Pulmonary artery endothelial cell (primary cell): ENCODE results near the gene ADAMTSL4. TPM values are rescaled to one million over a fixed set of nuclear protein-coding genes. Genes with fewer than 3 reads are reported as not detected.

ENCODE experiments used
- DNase-seq: peaks from one replicate; pipeline ENCODE4 v3.0.0-alpha.2; 2011; ENCODE audit warnings: low read depth, low spot score
- total RNA-seq: library from RNA; depleted of rRNA; stranded (reverse); fragments of >200 nt; gene quantifications from 2 replicates; pipeline ENCODE4 v1.2.3, GENCODE V29; 2014

The ADAMTSL4 gene
- total RNA-seq = 0.20 and 0.46 TPM in 2 replicates

- DNase-seq = no peak
These were observed at the start of gene ADAMTSL4 for GRCh38 chr1:150548632-150549495. ADAMTSL4 (plus strand) TSS chr1:150549408; CDS start chr1:150552289, 2,881 bp downstream.

DNA sequence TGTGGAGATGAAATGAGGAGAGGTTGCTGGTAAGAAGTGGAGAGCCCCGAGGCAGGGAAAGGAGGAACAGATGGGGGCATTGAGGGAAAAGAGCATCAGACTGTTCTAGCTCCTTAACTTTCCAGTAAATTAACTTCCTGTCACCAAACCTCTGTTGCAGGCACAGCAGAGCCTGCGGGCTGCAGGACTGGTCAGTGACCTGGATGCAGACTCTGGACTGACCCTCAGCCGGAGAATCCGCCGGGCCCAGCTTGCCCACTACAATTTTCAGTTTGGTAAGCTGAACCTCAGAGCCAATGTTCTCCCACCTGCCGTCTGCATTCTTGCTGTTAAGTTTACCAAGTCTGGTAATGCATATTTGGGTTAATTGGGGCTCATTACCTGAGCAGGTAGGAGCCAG lies 43.8 kb upstream of the ADAMTSL4 start:
- DNase-seq = no peak

GRCh38 chr1:150507912-150508864 lies 41.0 kb upstream of the ADAMTSL4 start, which contains the start of gene ECM1:
ECM1 (plus strand) TSS chr1:150508109; CDS start chr1:150508210, 101 bp downstream.
- DNase-seq = peak; percentile 26

- DNase-seq = no peak
These were observed 40.2 kb upstream of the ADAMTSL4 start for GRCh38 chr1:150508982-150509381.

DNA sequence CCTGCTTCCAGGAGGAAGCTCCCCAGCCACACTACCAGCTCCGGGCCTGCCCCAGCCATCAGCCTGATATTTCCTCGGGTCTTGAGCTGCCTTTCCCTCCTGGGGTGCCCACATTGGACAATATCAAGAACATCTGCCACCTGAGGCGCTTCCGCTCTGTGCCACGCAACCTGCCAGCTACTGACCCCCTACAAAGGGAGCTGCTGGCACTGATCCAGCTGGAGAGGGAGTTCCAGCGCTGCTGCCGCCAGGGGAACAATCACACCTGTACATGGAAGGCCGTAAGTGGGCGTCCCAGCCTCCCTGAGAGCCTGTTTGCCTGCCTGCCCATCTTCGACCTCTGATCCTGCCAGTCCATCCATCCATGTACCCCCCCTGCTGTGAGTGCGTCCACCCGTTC lies 37.7 kb upstream of the ADAMTSL4 start:
- DNase-seq = no peak

- DNase-seq = no peak
These were observed 37.1 kb upstream of the ADAMTSL4 start for GRCh38 chr1:150511985-150512660.

DNA sequence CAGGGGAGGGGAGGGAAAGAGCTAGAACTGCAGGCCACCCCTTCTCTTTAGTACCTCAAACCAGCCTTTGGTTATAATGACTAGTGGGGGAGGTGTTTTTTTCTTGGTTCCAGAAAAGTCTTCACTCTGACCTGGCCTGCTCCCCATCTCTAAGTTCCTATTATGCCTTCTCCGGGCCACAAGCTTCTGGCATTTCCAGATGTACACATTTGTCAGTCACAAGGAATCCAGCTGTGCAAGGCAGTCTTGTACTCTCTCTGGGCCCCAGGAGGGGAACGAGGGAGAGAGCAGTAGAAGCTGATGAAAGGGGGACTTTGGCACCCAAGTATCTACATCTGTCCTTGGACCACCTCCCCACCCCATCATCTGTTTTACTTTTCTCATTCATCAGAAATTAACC lies 36.4 kb upstream of the ADAMTSL4 start:
- no peak for DNase-seq

DNA sequence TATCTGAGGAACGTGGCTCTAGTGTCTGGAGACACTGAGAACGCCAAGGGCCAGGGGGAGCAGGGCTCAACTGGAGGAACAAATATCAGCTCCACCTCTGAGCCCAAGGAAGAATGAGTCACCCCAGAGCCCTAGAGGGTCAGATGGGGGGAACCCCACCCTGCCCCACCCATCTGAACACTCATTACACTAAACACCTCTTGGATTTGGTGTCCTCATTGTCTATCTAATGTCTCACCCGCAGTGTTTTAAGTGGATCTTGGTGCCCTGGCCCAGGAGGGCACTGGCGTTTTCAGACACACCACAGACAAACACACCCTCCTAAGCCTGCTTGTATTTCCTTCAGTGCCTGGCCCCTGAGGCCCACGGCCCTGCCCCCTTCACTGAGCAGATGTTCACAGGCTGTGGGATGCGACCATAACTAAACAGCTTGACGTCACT lies 35.8 kb upstream of the ADAMTSL4 start:
- no peak for DNase-seq

GRCh38 chr1:150514260-150514659 lies 34.9 kb upstream of the ADAMTSL4 start:
- no peak for DNase-seq

- DNase-seq = no peak
These were observed 34.3 kb upstream of the ADAMTSL4 start for GRCh38 chr1:150514913-150515327.

- DNase-seq = peak; percentile 78
These were observed 33.7 kb upstream of the ADAMTSL4 start, which contains the start of gene FALEC for GRCh38 chr1:150515328-150516049. FALEC (plus strand) TSS chr1:150515752.

DNA sequence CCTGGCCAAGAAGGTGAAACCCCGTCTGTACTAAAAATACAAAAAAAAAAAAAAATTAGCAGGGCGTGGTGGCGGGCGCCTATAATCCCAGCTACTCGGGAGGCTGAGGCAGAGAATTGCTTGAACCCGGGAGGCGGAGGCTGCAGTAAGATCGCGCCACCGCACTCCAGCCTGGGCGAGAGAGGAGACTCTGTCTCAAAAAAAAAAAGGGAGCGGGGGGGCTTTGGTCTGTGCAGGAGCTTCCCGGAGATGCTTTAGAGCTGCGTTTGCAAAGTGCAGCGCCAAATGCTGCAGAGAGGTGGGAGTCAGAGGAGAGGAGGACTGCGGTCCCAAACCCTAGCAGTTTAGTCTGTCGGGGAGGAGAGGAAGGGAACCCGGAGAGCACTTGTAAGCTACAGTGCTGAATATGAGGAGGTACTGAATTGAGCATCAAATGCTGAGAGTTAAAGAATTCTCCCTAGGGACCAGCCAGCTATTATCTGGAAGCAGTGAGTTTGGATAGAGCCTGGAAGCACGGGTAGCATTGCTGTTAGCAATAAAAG lies 33.1 kb upstream of the ADAMTSL4 start:
- no peak for DNase-seq

DNA sequence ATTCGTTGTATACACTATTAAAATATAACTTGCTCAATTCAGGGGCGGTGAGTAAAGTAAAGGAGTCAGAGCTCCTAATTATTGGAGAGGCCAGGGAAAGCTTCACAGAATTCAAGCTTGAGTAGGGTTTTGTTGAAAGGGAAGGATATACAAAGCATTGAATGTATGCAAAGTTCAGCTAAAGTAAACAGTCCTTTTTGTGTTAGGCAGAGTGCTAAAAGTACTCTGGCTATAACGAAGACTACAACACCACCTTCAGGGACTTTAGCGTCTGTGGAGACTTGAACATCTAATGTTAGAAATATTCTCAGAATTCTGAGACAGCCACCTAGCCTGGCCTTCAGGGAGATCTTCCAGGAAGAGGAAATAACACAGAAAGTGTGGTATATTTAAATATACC lies 32.6 kb upstream of the ADAMTSL4 start:
- no peak for DNase-seq

DNA sequence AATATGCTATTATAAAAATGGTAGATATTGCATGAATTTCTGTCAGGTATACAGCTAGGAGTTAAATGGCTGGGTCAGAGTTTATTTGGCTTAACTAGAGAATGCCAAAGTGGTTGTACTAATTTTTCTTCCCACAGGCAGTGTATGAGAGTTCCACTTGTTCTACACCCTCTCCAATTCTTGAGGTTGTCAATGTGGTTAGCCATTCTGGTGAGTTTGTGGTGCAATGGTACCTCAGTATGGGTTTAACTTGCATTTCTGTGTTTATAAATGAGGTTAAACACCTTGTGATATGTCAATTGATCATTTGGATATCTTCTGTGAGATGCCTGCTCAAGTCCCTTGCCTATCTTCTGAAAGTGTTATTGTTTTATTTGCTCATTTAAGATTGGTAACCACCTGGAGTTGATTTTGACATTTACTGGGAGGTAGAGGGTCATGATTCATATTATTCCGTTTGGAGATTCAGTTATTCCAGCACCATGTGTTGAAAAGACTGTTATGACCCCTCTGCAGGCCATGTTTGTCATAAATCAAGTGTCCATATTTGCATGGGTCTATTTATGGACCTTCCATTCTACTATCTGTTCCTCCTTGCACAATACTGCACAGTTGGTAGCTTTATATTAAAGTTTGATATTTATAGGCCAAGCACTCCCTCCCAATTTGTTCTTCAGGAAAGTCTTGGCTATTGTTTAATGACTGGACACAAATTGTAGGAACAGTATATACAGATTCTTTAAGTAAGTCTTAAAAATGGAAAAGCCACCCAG lies 27.8 kb upstream of the ADAMTSL4 start:
- DNase-seq = no peak

GRCh38 chr1:150525348-150525747 lies 23.9 kb upstream of the ADAMTSL4 start:
- no peak for DNase-seq

GRCh38 chr1:150528196-150528595 lies 21.0 kb upstream of the ADAMTSL4 start:
- no peak for DNase-seq

DNA sequence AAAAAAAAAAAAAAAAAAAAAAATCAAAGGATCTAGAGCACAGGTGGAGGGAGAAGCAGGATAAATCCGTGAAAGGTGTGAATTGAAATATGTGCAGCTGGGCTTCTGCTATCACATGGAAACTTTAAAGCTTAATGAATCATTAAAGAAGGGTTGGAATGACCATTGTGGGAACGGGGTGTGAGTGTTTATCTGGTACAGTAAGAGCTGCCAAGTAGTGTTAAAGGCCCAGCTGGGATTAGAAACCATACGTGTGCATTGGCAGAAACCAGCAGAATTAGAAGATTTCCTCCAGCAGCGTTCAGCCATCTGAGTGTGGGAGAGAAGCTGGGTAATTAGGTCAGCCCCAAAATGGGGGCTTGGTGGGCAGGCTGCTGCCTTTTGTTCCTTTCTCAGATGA lies 20.2 kb upstream of the ADAMTSL4 start:
- no peak for DNase-seq

DNA sequence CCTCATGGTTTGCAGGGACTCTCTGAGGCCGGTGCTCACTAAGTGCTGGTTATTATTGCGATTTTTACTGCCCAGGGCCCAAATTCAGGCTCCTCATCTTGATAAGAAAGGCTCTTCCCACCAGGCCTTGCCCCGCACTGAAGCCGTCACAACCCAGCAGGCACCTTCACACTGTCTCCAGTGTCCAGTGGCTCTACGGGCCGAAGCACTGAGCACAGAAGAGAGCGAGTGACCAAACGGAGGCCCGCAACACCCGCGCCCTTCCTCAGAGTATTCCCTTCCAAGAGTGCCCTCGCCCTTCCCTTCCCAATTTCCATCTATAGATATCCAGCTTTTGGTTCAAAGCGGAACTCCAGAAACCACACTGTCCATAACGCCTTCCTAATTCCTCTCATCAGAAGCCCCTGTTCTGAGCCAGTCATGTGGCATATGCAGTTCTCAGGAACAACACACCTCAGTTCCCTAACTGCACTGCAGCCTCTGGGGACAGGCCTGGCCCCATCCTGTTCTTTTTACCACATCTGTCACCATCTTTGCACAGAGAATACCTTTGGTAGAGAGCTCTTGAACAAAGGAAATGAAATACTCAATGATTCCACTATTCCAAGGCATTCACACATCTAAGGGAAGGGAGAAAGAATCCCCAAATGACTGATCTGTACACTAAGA lies 18.6 kb upstream of the ADAMTSL4 start:
- no peak for DNase-seq

- DNase-seq = no peak
These were observed 16.3 kb upstream of the ADAMTSL4 start for GRCh38 chr1:150532860-150533259.
